HG03432 (cell line): ENCODE data around the gene KIF26B.
"Not testable (repeated sequence)": the region's sequence is repeated elsewhere in the genome, so short reads cannot be mapped to it uniquely, and the experiment has no call there.

ENCODE experiments used
- ATAC-seq: cut with Tn5 transposase; IDR thresholded peaks from one replicate; pipeline ENCODE4 v1.9.1; 2021; ENCODE audit warnings: mild to moderate bottlenecking, moderate library complexity; ENCODE audit not compliant: unreplicated experiment

Gene KIF26B

DNA sequence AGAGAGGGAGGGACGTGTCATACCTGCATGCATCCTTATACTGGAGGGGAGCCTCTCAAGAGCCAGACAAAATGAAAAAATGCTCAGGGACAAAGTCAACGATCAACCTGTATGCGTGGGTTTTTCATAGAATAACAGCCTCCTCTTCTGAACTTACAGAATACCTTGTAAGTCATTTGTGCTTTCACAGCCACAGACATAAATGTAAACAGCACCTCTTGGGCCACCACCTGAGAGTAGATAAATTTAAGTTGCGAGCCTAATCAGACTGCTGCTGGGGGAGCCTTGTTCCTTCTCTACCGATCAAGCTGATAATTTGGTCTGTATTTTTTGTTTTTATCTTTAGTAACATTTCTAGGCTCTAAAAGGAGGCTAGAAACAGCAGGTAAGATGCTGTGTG lies 223.1 kb downstream of the KIF26B start:
- ATAC-seq: no peak

DNA sequence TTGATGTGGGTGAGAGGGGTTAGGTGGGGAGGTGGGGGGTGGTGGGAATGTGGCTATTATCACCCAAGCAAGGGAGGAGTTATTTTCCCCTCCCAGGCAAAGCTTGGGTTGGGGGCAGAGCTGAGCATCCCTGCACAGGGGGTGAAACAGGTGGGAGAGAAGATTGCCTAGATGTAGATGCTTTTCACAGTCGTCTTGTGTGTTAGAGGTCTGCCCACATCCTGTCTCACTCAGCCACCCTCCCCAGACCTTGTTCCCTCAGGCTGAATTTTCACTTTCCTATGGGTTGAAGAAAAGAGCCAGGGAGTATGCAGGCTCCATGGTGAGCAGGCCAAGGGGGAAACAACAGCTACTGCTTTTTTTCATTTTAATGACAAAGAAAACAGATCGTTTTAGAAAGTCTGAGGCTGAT lies 223.5 kb downstream of the KIF26B start:
- no peak for ATAC-seq

DNA sequence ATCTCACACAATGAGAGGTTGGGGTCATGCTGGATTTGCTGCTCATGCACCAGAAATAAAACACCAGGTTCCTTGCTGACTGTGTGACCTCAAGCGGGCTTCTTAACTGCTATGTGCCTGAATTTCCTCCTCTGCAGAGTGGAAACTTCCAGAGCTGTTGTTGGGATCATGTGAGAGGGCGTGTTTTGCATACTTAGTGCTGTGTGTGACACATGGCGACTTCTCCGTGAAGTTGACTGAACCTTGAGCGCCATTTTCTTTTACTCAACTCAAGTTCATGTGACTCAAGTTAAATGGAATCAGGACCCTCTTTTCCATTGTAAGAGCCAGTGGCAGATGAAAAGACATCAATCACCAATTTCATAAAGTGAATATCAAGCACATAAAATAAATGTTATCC lies 224.0 kb downstream of the KIF26B start:
- no peak for ATAC-seq

DNA sequence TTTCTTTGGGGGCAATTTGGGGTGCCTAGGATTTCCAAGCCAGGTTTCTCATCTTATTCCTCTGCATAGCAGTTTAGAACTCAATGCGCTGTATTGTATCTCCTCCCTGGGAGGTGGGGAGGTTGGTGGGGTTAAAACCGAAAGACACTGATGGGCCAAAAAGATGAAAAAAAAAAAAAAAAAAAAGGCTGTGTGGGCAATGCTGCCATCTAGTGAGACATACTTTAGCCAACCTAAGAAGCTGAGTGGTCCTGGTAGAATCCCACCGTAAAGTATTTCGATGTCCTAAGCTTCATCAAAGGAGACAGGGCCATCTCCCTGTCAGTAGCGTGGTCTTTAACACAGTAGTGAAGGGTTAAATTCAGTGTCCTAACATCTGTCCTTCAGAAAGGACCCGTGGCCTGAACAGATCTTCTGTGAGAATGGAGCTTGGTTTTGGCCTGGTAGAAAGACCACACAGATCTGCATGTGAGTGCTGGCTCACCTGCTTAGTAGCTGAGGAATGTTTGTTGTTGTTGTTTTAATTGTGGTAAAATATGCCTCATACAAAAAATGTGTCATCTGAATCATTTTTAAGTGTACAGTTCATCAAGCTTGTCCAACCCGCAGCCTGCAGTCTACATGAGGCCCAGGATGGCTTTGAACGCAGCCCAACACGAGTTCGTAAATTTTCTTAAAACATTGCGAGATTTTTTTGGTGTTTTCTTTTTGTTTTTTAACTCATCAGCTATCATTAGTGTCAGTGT lies 226.2 kb downstream of the KIF26B start:
- ATAC-seq: no peak

DNA sequence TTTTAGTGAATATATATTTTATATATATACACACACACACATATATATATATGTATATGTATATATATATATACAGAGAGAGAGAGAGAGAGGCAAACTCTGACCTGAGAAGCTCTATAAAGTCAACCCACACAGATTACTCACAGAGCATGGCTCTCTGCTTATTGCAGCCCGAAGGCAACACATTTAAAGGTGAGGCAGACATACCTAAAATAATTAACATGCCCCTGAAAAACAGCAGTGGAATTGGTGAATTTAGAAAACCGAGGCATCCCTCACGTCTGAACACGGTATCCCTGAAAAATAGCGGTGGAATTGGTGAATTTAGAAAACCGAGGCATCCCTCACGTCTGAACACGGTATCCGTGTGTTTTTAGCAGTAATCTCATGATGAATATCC lies 228.2 kb downstream of the KIF26B start:
- no peak for ATAC-seq

DNA sequence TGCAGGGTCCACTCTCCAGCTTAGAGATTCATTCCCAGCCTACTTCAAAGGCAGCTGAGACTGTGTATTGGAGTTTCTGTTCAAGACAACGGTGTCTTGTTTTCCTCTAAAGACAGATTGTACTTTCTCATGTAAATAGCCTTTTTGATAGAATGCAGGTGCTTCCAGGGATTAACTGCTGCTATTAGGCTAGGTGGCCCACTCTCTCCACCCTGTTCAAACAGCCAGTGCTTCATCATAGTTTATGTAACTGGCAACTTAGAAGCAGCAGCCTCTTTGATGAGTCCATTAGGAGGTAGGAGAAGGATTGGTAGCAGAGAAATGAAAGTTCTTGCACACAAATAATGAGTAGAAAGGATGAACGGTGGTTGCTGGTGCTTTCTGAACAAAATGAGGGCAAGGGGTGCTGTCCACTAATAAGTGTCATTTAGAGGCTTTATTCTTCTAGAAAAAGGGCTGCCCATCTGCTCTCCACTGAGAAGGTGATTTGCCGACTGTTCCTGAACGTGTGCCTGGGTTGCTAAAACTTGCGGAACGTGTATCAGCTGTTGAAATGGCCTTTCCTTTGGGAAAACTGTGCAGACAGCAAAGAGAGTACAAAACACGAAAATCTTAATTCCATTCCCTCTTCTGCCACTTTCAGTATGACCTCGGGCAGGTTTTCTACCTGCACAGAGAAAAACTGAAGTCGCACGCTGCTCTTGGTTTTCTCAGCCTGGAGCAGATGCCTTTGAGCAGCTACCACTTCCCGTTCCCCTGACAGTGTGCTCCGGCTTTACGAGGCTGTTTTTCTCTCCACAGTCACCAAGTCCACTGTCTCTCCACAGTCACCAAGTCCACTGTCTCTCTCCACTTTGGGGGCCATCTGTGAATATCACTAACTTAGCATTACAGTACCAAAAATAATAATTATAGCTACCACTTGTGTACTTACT lies 228.9 kb downstream of the KIF26B start:
- ATAC-seq: no peak

DNA sequence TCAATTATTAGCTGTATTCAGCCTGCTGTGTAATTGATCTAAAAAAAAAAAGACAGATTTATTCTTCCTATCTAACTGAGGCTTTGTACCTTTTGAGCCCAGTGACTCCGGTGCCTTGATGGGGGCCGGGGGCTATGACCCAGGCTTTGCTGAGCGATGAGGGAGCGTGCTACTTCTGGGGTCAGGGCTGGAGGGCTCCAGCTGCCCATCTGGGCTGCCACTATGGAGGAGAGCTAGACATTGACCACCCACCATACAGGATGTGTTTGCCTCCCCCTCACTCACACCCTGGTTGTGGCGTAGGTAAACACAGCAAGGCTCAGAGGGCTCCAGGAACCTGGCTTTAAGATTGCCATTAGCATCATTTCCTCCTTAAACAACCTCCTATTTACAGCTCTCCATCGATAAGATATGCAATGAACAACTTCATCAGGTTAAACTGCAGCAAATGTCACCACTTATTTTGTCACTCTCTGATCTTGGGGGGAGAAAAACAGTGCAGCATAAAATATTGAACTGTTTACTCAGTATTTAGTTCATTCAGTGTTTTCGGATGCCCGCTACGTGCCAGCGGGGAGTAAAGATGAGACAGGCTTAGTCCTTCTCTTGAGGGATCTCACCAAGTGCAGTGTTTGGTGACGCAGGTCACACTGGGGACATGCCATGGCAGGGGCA lies 231.6 kb downstream of the KIF26B start:
- ATAC-seq: no peak

DNA sequence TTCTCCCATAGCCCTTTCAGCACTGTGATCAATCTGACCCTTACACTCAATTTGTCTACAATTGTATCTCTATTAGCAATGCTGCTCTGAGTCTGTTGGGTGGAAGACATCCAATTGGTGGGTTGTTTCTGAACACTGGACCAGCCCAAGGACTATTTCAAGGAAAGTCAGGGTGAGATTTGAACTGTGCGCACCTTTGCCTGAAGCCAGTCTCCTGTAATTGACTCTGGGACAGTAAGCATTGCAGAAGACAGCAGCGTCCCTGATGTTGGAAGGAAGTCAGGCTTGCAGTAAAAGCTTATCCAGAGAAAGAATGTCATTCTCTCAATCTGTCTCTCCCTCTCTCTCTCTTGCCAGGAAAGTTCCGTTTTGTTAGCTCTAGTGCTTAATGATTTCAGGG lies 233.9 kb downstream of the KIF26B start:
- no peak for ATAC-seq

DNA sequence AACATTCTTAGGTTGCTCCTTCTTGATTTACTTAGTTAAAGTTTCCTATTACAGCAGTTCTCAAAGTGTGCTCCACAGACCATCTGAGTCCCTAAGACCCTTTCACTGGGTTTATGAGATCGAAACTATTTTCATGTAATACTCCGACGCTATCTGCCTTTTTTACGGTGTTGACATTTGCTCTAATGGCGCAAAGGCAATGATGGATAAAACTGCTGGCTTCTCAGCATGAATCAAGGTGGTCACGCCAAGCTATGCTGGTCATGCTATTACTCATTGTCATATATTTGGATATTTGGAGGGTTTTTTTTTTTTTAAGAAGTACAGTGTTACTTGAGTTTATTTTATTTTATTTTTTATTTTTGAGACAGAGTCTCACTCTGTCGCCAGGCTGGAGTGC lies 235.1 kb downstream of the KIF26B start:
- no peak for ATAC-seq

DNA sequence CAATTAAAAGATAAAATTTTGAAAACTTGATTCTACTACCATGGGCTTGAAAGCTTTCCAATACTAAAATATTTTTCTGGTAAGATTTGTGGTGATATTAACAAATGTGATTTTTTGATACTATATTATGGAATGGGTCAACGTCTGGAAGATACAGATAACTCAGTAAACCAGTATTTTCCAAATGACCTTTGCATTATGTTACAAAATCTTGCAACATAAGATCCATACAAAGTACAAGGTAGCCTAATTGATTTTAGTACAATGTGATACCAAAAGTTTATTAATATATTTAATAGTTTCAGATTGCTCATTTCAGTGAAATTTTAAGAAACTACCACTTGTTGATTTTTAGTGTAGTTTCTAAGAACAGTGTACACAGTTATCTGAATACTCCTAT lies 236.2 kb downstream of the KIF26B start:
- no peak for ATAC-seq

DNA sequence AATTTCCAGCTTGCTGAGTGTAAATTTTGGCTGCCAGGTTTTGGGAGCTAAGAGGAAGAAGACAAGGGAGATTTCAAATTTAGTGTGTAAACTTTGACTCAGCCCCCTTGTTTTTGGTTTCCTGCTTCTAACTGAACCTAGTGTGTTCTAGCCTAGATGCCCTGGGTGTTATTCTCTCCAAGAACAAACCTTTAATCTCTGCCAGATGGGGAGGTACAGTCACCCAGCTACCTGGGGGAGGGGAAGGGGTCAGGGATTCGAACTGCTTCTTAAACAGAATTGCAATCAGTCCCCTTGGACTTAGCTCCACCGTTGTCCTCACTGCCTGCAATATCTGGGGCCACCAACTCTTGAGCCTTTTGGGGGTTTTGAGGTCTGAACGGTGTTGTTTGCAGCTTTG lies 238.9 kb downstream of the KIF26B start:
- no peak for ATAC-seq

DNA sequence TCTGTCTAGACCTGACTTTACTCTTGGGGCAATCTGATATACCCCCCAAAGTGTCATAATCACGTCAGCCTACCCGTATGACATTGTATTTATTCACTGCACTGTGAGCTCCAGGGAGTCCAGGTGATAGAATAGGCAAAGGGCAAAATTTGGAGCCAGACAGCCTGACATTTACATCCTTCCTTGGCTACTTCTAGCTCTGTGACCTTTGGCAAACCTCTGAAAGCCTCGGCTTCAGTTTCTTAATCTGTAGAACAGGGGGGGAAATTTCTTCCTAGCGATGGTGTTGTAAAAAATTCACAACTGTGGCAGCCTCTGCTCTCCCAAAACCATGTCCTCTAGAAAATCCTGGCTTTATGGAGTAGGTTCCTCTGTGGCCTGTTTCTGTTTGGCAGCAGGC lies 240.9 kb downstream of the KIF26B start:
- no peak for ATAC-seq

DNA sequence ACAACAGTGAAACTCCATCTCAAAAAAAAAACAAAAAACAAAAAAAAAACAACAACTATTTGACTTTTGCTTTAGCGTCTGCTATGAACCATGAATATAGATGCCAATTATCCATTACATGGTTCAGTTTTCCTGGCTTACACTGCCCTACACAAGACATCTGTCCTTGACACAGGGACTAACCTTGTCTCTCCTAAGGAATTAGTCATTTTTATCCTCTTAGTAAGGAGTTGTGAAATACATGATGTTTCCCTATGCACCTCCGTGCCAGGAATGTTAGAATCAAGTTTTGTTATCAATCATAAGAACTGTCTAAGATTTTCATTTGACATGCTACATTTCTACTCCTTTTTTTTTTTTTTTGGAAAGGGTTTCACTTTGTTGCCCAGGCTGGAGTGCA lies 241.8 kb downstream of the KIF26B start:
- no peak for ATAC-seq

DNA sequence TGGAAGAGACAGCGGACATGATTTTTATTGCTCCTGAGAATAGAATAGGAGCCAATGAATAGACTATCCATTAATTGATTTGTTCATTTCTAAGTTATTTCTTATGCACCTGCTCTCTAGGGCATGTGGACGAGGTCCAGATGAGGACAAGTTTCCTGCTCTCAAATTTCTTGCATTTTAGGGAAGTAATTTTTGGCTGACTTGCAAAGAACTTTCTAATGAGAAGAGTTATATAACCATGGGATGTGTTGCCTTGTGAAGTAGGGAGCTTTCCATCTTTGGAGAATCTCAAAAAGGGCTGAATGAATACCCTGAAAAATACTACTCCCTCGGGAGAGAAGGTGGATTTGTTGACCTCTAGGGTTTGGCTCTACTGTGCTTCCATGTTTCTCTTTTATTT lies 243.0 kb downstream of the KIF26B start:
- no peak for ATAC-seq

DNA sequence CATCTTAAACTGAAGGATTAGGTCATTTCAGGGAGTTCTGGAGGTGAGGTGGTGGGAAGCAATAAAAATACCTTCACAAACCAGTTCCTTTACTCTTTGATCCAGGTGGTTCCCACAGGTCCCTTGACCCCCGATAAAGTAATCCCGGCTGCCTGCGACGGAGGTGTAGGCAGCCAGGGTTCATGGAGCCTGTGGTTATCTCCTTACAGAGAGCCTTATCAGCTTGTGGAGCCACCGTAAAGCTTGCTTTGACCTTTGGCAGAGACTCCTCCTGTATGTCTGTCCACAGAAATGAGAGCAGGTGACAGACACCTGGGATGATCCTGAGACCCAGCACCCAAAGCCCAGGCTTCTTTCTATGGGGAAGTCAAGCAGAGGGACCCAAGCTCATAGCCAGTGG lies 243.4 kb downstream of the KIF26B start:
- no peak for ATAC-seq

DNA sequence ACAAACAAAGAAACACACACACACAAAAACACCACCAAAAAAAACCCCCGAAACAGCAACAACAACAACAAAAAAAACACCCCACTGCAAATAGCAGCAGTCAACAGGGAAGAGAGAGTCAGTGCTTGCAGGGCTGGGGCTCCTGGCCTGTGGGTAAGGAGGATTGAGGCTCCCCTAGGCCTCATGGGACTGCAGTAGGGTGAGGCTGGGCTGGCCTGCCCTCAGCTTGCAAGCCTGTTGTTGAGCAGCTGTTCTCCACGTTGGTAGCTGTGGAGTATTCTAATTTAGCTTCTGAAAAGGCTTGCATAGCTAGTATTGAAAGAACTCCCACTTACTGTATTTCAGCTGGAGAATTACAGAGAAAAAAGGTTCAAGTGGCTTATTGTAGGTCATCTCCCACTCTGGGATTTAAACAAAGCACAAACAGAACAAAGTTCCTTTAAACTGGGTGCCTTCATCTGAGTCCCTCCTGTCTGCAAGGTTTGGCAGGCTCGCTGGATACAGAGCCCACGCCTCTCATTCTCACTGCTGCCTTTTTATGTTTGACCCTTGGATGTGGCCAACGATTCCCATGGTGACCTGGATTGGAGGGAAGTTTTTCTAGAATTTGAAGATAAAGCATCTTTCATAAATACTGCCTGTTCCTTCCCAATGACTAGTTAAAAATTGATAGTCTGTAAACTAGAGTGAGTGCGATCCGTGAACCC lies 247.2 kb downstream of the KIF26B start:
- ATAC-seq: no peak

DNA sequence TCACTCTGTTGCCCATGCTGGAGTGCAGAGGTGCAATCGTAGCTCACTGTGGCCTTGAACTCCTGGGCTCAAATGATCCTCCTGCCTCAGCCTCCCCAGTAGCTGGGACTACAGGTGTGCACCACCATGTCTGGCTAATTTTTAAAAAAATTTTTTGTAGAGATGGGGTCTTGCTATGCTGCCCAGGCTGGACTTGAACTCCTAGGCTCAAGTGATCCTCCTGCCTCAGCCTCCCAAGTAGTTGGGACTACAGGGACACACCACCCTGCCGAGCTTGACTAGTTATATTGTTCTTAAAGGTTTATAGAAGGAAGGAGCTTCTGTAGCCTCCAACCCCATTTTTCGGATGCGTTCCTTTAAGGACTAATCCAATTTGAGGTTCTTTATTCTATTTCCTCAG lies 248.2 kb downstream of the KIF26B start:
- ATAC-seq: not testable (repeated sequence)

DNA sequence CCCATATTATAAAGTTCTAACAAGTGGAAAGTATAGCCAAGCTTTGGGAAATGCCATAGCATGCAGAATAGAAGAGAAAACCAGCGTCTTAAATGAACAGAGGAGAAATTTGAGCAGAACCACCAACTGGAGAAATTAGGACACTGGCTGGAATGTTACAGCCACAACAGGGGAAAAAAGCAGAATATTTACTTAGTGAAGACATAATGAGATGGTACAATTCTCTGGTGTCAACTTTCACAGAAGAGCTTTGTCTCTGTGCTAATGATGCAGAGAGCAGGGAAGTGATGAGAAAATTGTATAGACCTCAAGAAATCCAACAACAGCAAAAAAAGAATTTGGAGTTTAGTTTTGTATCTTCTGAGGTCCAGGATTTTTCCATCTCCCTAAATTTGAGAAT lies 249.7 kb downstream of the KIF26B start:
- no peak for ATAC-seq

DNA sequence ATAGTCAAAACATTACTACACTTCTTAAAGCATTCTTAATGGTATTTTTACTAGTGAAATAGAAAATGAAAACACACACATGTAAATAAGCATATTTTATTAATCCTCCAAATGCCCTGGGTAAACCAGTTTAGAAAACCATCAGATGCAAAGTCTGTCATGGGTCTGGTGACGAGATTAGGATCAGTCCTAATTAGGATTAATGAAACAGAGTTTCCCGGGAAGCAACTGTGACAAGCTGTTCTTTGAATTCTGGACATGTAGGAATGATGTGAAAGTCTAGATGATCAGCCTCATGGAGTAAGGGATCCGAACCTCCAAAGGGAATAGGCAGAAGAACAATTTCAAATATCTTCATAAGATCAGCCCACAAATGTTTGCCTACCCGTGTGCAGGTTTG lies 250.2 kb downstream of the KIF26B start:
- no peak for ATAC-seq

DNA sequence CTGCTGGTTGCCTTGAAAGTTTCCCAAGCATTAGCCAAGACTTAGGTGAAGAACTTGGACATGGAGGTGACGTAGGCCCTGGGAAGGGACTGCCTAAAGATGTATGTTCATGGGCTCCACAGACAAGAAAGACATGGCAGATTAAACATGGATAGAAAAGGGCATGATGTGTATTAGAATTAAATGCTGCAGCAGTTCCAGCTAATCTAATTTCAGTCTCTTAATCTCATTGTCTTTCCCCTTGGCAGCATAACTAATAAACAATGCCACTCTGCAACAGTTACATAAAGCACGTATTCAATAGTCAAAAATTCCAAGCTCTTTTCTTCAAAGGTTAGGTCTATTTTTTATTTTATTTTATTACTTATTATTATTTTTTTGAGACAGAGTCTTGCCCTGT lies 251.6 kb downstream of the KIF26B start:
- no peak for ATAC-seq

DNA sequence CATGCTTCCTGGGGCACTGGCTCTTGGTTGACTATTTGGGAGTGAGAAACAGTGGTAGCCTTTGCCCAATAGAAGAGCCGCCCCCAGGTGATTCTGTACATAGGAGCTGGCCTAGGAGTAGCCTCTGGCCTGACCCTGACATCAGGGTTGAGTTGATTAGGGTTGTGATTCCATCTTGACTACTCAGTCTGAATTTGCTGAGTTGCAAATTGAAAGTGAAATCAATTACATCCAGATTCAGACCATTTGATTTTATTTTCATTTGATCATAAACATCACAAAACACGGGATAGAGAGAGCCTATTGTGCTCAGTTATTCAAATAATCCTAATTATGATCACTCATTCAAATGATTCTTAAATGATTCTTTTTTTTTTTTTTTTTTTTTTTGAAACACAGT lies 253.2 kb downstream of the KIF26B start:
- ATAC-seq: no peak
